HCT116 (cell line): ENCODE data around the gene VEPH1. TPM values are rescaled to one million over a fixed set of nuclear protein-coding genes. Genes with fewer than 3 reads are reported as not detected.

Source experiments
- ATAC-seq: fragments of 200-7000 bp; cut with Tn5 transposase; 2 replicates; pipeline ENCODE4 v1.9.1; 2020; ENCODE audit warnings: mild to moderate bottlenecking, moderate library complexity
- BruUV-seq: library from RNA; stranded (reverse); fragments of 400-500 nt; replicated peaks from 2 replicates; lab custom pipeline; 2021; lab: Mats Ljungman, UMichigan
- CTCF ChIA-PET: fragments of 300-600 bp; sonication (Branson Sonifier 250); formaldehyde crosslinking; loops from one replicate; lab custom pipeline; 2021; ENCODE audit warnings: antibody characterized with exemption; lab: Charles Lee
- POLR2A ChIA-PET: fragments of 300-600, 350-600 bp; sonication (Branson Sonifier 250); formaldehyde crosslinking; loops from one replicate; lab custom pipeline; 2021; ENCODE audit warnings: antibody characterized with exemption; lab: Charles Lee
- RAD21 ChIA-PET, 2 experiments: fragments of 300-600 bp; sonication (Branson Sonifier 250); formaldehyde crosslinking; loops; one replicate each; lab custom pipeline; 2023; ENCODE audit warnings: low total read pairs in 2 of 2; ENCODE audit not compliant: uncharacterized antibody in 2 of 2, unreplicated experiment in 2 of 2, low non-redundant PET in 1 of 2; lab: Charles Lee
- DNase-seq: peaks from one replicate; pipeline ENCODE4 v3.0.0-alpha.2; 2010; ENCODE audit warnings: low read depth, low spot score
- H2AFZ ChIP-seq: fragments of 200-600 bp; shearing (Covaris generic), sonication (generic); 2 replicates; pipeline ENCODE4 v1.6.1; 2017; ENCODE audit warnings: low read depth, mixed run types, mixed read lengths, antibody characterized with exemption, low read length; ENCODE audit not compliant: poor library complexity, severe bottlenecking
- H3K27ac ChIP-seq: 2 replicates; pipeline ENCODE4 v1.5.1; 2012; ENCODE audit warnings: low read depth, low read length
- H3K27me3 ChIP-seq: fragments of 200-600 bp; sonication (generic); 2 replicates; pipeline ENCODE4 v1.6.1; 2016; ENCODE audit warnings: mixed run types, low read length, mixed read lengths; ENCODE audit not compliant: insufficient read depth
- H3K36me3 ChIP-seq, 2 experiments: fragments of 200-500 bp in 1 of 2; fragments of 200-600 bp in 1 of 2; sonication (Bioruptor generic) in 1 of 2; sonication (generic) in 1 of 2; 2 replicates each; pipeline versions ENCODE4 v1.5.1 to v1.6.1; 2014 to 2016; ENCODE audit warnings: low read length in 2 of 2, inconsistent platforms in 1 of 2, mixed read lengths in 1 of 2, mixed run types in 1 of 2; ENCODE audit not compliant: insufficient read depth in 2 of 2, control insufficient read depth in 1 of 2
- H3K4me1 ChIP-seq, 2 experiments: fragments of 200-600 bp in 1 of 2; sonication (generic) in 1 of 2; 2 replicates each; pipeline versions ENCODE4 v1.5.1 to v1.6.1; 2012 to 2017; ENCODE audit warnings: low read length in 2 of 2, inconsistent platforms in 1 of 2, mild to moderate bottlenecking in 1 of 2, mixed read lengths in 1 of 2, mixed run types in 1 of 2, moderate library complexity in 1 of 2; ENCODE audit not compliant: insufficient read depth in 2 of 2, control insufficient read depth in 1 of 2
- H3K4me2 ChIP-seq: fragments of 200-600 bp; sonication (generic); 2 replicates; pipeline ENCODE4 v1.6.1; 2017; ENCODE audit warnings: mixed run types, low read length, mixed read lengths
- H3K4me3 ChIP-seq, 2 experiments: fragments of 200-600 bp in 1 of 2; sonication (generic) in 1 of 2; replicated peaks in 1 of 2; 2 replicates each; pipeline ENCODE4 v1.5.1; 2011 to 2016; ENCODE audit warnings: low read length in 2 of 2, control low read depth in 1 of 2, low read depth in 1 of 2, mild to moderate bottlenecking in 1 of 2, mixed read lengths in 1 of 2, mixed run types in 1 of 2
- H3K79me2 ChIP-seq: fragments of 200-600 bp; sonication (generic); 2 replicates; pipeline ENCODE4 v1.6.1; 2017; ENCODE audit warnings: mild to moderate bottlenecking, mixed run types, low read length, moderate library complexity, mixed read lengths; ENCODE audit not compliant: insufficient read depth
- H3K9ac ChIP-seq: fragments of 200-600 bp; sonication (generic); 2 replicates; pipeline ENCODE4 v1.6.1; 2016; ENCODE audit warnings: low read length, mixed read lengths
- H3K9me2 ChIP-seq: fragments of 200-600 bp; sonication (generic), shearing (Covaris generic); 2 replicates; pipeline ENCODE4 v1.6.1; 2017; ENCODE audit warnings: mixed run types, mild to moderate bottlenecking, moderate library complexity; ENCODE audit not compliant: insufficient read depth
- H3K9me3 ChIP-seq, 2 experiments: fragments of 200-500 bp in 1 of 2; fragments of 200-600 bp in 1 of 2; sonication (Bioruptor generic) in 1 of 2; sonication (generic) in 1 of 2; 2 replicates each; pipeline ENCODE4 v1.6.1; 2014 to 2017; ENCODE audit warnings: low read length in 2 of 2, mixed read lengths in 2 of 2, inconsistent platforms in 1 of 2, low read depth in 1 of 2, mild to moderate bottlenecking in 1 of 2, mixed run types in 1 of 2, moderate library complexity in 1 of 2; ENCODE audit not compliant: control insufficient read depth in 1 of 2, insufficient read depth in 1 of 2
- H4K20me1 ChIP-seq: fragments of 200-600 bp; sonication (generic), shearing (Covaris generic); 2 replicates; pipeline ENCODE4 v1.6.1; 2017; ENCODE audit warnings: mixed run types, mild to moderate bottlenecking, moderate library complexity; ENCODE audit not compliant: insufficient read depth
- ATF3 ChIP-seq: IDR thresholded peaks from 2 replicates; pipeline ENCODE4 v1.6.1; 2012
- CEBPB ChIP-seq: IDR thresholded peaks from 2 replicates; pipeline ENCODE4 v1.6.1; 2012; ENCODE audit warnings: low read depth
- ELF1 ChIP-seq: IDR thresholded peaks from 2 replicates; pipeline ENCODE4 v1.6.1; 2012; ENCODE audit warnings: low read depth, borderline replicate concordance
- EZH2 ChIP-seq: fragments of 200-600 bp; sonication (generic); IDR thresholded peaks from 2 replicates; pipeline ENCODE4 v1.6.1; 2017; ENCODE audit warnings: antibody characterized with exemption, mixed run types
- EZH2phosphoT487 ChIP-seq: fragments of 200-600 bp; IDR thresholded peaks from 2 replicates; pipeline ENCODE4 v1.6.1; 2018; ENCODE audit warnings: antibody characterized with exemption, borderline replicate concordance
- FOSL1 ChIP-seq: IDR thresholded peaks from 2 replicates; pipeline ENCODE4 v1.6.1; 2012; ENCODE audit warnings: low read depth
- JUND ChIP-seq: IDR thresholded peaks from 2 replicates; pipeline ENCODE4 v1.6.1; 2012
- POLR2AphosphoS5 ChIP-seq: IDR thresholded peaks from 2 replicates; pipeline ENCODE4 v1.6.1; 2011; ENCODE audit warnings: mild to moderate bottlenecking, low read depth, low read length, moderate library complexity
- RAD21 ChIP-seq: IDR thresholded peaks from 2 replicates; pipeline ENCODE4 v1.6.1; 2012; ENCODE audit warnings: low read depth, mild to moderate bottlenecking
- REST ChIP-seq: IDR thresholded peaks from 2 replicates; pipeline ENCODE4 v1.6.1; 2012; ENCODE audit warnings: low read depth
- SIN3A ChIP-seq: IDR thresholded peaks from 2 replicates; pipeline ENCODE4 v1.6.1; 2012; ENCODE audit warnings: low read depth
- TCF7L2 ChIP-seq: IDR thresholded peaks from 2 replicates; pipeline ENCODE4 v1.7.0; 2011; ENCODE audit warnings: borderline replicate concordance, inconsistent platforms; ENCODE audit not compliant: insufficient read depth, insufficient read length; ENCODE audit errors: extremely low read depth
- ZFX ChIP-seq: fragments of 450-650 bp; IDR thresholded peaks from 2 replicates; pipeline ENCODE4 v1.6.1; 2017
- intact Hi-C: fragments of 100-400 bp; cut with micrococcal nuclease; formaldehyde crosslinking; loops from 2 replicates; pipeline ENCODE4 v1.10.0; 2022
- total RNA-seq: library from RNA; stranded (reverse); gene quantifications from one replicate; pipeline ENCODE4 v1.2.1, GENCODE V29; 2021; ENCODE audit not compliant: unreplicated experiment

VEPH1 gene
- total RNA-seq, 1 experiment from 2014 or later: 4.9 TPM

GRCh38 chr3:157284688-157285087 lies 218.5 kb downstream of the VEPH1 start:
- CTCF ChIA-PET: no interaction called here
- Histone ChIP-seq H3K79me2 (no peaks in the 10 kb centered on the region), H3K27me3 (no peaks in the 10 kb centered on the region), H4K20me1 (no peaks in the 10 kb centered on the region), H3K4me3 (no peak overlapping the region), H3K9ac (no peak overlapping the region), H3K9me2 (no peaks in the 10 kb centered on the region), H3K4me2 (no peak overlapping the region), H3K36me3 (no peaks in the 10 kb centered on the region), H3K4me1 (no peaks in the 10 kb centered on the region), H2AFZ (no peak overlapping the region), H3K27ac (no peak overlapping the region), H3K9me3 (no peaks in the 10 kb centered on the region)
- no peak for ATAC-seq
- TF ChIP-seq RAD21 (no peak), JUND (no peak), REST (no peak), TCF7L2 (no peak), EZH2 (no peak), CEBPB (no peak), SIN3A (no peak), POLR2AphosphoS5 (no peak), ZFX (no peak), ATF3 (no peak), ELF1 (no peak), EZH2phosphoT487 (no peak), FOSL1 (no peak)
- RAD21 ChIA-PET: no interaction called here
- POLR2A ChIA-PET: no interaction called here
- intact Hi-C loops: no loop called here
- no peak for DNase-seq
- BruUV-seq: no TSS peak
